SK-N-SH (cell line): ENCODE measurements around the gene PHACTR3. TPM values are rescaled to one million over a fixed set of nuclear protein-coding genes. Genes with fewer than 3 reads are reported as not detected.
A peak's percentile ranks its signal among the peaks of the same experiment; 100 is the strongest.

Source experiments
- CTCF ChIA-PET: fragments of 300-600, 350-600 bp; formaldehyde crosslinking; extraction: SDS; loops from one replicate; lab custom pipeline; 2021; lab: Yijun Ruan, JAX
- POLR2A ChIA-PET: fragments of 350-600 bp; sonication (Branson Sonifier 250); formaldehyde crosslinking; extraction: SDS; loops from one replicate; lab custom pipeline; 2020; ENCODE audit warnings: antibody characterized with exemption, inconsistent platforms; lab: Yijun Ruan, JAX
- DNase-seq: peaks from one replicate; pipeline ENCODE4 v3.0.0; 2012
- H2AFZ ChIP-seq: fragments of 200-600 bp; sonication (generic); 2 replicates; pipeline ENCODE4 v1.8.1; 2016; ENCODE audit warnings: antibody characterized with exemption, mild to moderate bottlenecking, low read depth
- H3F3A ChIP-seq: fragments of 200-600 bp; sonication (generic); replicated peaks from 2 replicates; pipeline ENCODE3; 2016; ENCODE audit warnings: antibody characterized with exemption, mild to moderate bottlenecking; ENCODE audit not compliant: insufficient read depth
- H3K27ac ChIP-seq, 2 experiments: fragments of 200-500 bp in 1 of 2; fragments of 200-600 bp in 1 of 2; sonication (Bioruptor generic) in 1 of 2; sonication (generic), shearing (Covaris generic) in 1 of 2; 2 replicates each; pipeline versions ENCODE4 v1.5.1 to v1.6.1; 2014 to 2016; ENCODE audit warnings: low read depth in 2 of 2, inconsistent platforms in 1 of 2, low read length in 1 of 2, mild to moderate bottlenecking in 1 of 2, mixed read lengths in 1 of 2
- H3K27me3 ChIP-seq: fragments of 200-600 bp; sonication (generic), shearing (Covaris generic); 2 replicates; pipeline ENCODE4 v1.6.1; 2016; ENCODE audit warnings: mixed run types; ENCODE audit not compliant: insufficient read depth
- H3K36me3 ChIP-seq, 2 experiments: fragments of 200-500 bp in 1 of 2; fragments of 200-600 bp in 1 of 2; sonication (Bioruptor generic) in 1 of 2; sonication (generic) in 1 of 2; replicated peaks in 1 of 2; 2 replicates each; pipeline versions ENCODE3 to v1.5.1; 2014 to 2016; ENCODE audit warnings: low read length in 1 of 2, mild to moderate bottlenecking in 1 of 2; ENCODE audit not compliant: insufficient read depth in 2 of 2, control insufficient read depth in 1 of 2
- H3K4me1 ChIP-seq, 2 experiments: fragments of 200-500 bp in 1 of 2; fragments of 200-600 bp in 1 of 2; sonication (Bioruptor generic) in 1 of 2; sonication (generic), shearing (Covaris generic) in 1 of 2; 2 replicates each; pipeline versions ENCODE4 v1.5.1 to v1.6.1; 2014 to 2016; ENCODE audit warnings: low read depth in 1 of 2, low read length in 1 of 2, mixed run types in 1 of 2; ENCODE audit not compliant: insufficient read depth in 2 of 2, control insufficient read depth in 1 of 2
- H3K4me2 ChIP-seq: fragments of 200-600 bp; sonication (generic), shearing (Covaris generic); 2 replicates; pipeline ENCODE4 v1.6.1; 2017; ENCODE audit warnings: mixed run types
- H3K4me3 ChIP-seq, 2 experiments: fragments of 200-500 bp in 1 of 2; fragments of 200-600 bp in 1 of 2; sonication (Bioruptor generic) in 1 of 2; sonication (generic), shearing (Covaris generic) in 1 of 2; 2 replicates each; pipeline versions ENCODE4 v1.5.1 to v1.8.1; 2014 to 2016; ENCODE audit warnings: low read depth in 2 of 2, inconsistent platforms in 1 of 2, low read length in 1 of 2, mild to moderate bottlenecking in 1 of 2, mixed read lengths in 1 of 2, moderate library complexity in 1 of 2
- H3K79me2 ChIP-seq: fragments of 200-600 bp; sonication (generic); 2 replicates; pipeline ENCODE4 v1.8.1; 2017; ENCODE audit warnings: mild to moderate bottlenecking; ENCODE audit not compliant: insufficient read depth
- H3K9ac ChIP-seq: fragments of 200-600 bp; sonication (generic); 2 replicates; pipeline ENCODE4 v1.6.1; 2017; ENCODE audit warnings: mixed run types
- H3K9me2 ChIP-seq: fragments of 200-600 bp; sonication (generic); 2 replicates; pipeline ENCODE4 v1.6.1; 2017; ENCODE audit warnings: mixed run types
- H3K9me3 ChIP-seq: fragments of 200-600 bp; sonication (generic); 2 replicates; pipeline ENCODE4 v1.6.1; 2017; ENCODE audit warnings: mixed run types, mild to moderate bottlenecking, moderate library complexity
- H4K20me1 ChIP-seq: fragments of 200-600 bp; sonication (generic); 2 replicates; pipeline ENCODE4 v1.6.1; 2017; ENCODE audit warnings: mild to moderate bottlenecking, mixed run types; ENCODE audit not compliant: insufficient read depth
- CHD2 ChIP-seq: fragments of 150-350 bp; IDR thresholded peaks from 2 replicates; pipeline ENCODE4 v1.6.1; 2018; ENCODE audit warnings: low read length; ENCODE audit not compliant: partially characterized antibody
- EP300 ChIP-seq, 2 experiments: IDR thresholded peaks; 2 replicates each; pipeline versions ENCODE4 v1.4.0 to v1.6.1; 2012; ENCODE audit warnings: borderline replicate concordance in 1 of 2, low read depth in 1 of 2, low read length in 1 of 2
- FOSL2 ChIP-seq: IDR thresholded peaks from 2 replicates; pipeline ENCODE4 v1.4.0; 2012; ENCODE audit warnings: low read depth, mild to moderate bottlenecking, moderate library complexity, borderline replicate concordance
- GABPA ChIP-seq: IDR thresholded peaks from 2 replicates; pipeline ENCODE4 v1.4.0; 2012; ENCODE audit warnings: low read depth, mild to moderate bottlenecking
- GATA2 ChIP-seq: sonication (generic); formaldehyde crosslinking; IDR thresholded peaks from 2 replicates; pipeline ENCODE4 v1.5.0; 2020; ENCODE audit warnings: mild to moderate bottlenecking, missing genetic modification reagents
- IRF3 ChIP-seq: fragments of 150-350 bp; IDR thresholded peaks from 2 replicates; pipeline ENCODE4 v1.6.1; 2016; ENCODE audit warnings: mild to moderate bottlenecking, low read depth, low read length
- MXI1 ChIP-seq: IDR thresholded peaks from 2 replicates; pipeline ENCODE4 v1.6.1; 2012; ENCODE audit warnings: mild to moderate bottlenecking, low read depth, low read length, improper control_type of control experiment
- NRF1 ChIP-seq: IDR thresholded peaks from 2 replicates; pipeline ENCODE4 v1.6.1; 2012; ENCODE audit warnings: low read depth, mild to moderate bottlenecking, low read length
- RAD21 ChIP-seq: IDR thresholded peaks from 2 replicates; pipeline ENCODE4 v1.6.1; 2012; ENCODE audit warnings: mild to moderate bottlenecking, low read length
- REST ChIP-seq: IDR thresholded peaks from 2 replicates; pipeline ENCODE4 v1.6.1; 2012; ENCODE audit warnings: mild to moderate bottlenecking, low read depth, low read length, moderate library complexity
- RFX5 ChIP-seq: IDR thresholded peaks from 2 replicates; pipeline ENCODE4 v1.6.1; 2012; ENCODE audit warnings: mild to moderate bottlenecking, improper control_type of control experiment, low read length
- TCF12 ChIP-seq: IDR thresholded peaks from 2 replicates; pipeline ENCODE4 v1.4.0; 2012
- TEAD4 ChIP-seq: IDR thresholded peaks from 2 replicates; pipeline ENCODE4 v1.4.0; 2012; ENCODE audit warnings: mild to moderate bottlenecking, borderline replicate concordance; ENCODE audit not compliant: insufficient read depth
- USF1 ChIP-seq: IDR thresholded peaks from 2 replicates; pipeline ENCODE4 v1.4.0; 2012; ENCODE audit warnings: low read depth, borderline replicate concordance
- USF2 ChIP-seq: fragments of 150-350 bp; IDR thresholded peaks from 2 replicates; pipeline ENCODE4 v1.6.1; 2017; ENCODE audit warnings: antibody characterized with exemption, low read length, low read depth, borderline replicate concordance
- WGBS: methylation state at CpG from one replicate; pipeline ENCODE4 v1.1.6; 2017; ENCODE audit warnings: low lambda C conversion rate; 5-methylcytosine and 5-hydroxymethylcytosine counted together
- polyA plus RNA-seq, 3 experiments: library from polyadenylated mRNA; depleted of rRNA; stranded (reverse); fragments of >200 nt; gene quantifications; 2 replicates each; pipeline ENCODE4 v1.2.3, GENCODE V29; 2012
- TF ChIP-seq, protein P1 (sequence below): IDR thresholded peaks from 2 replicates; pipeline ENCODE4 v1.4.0; 2012; ENCODE audit warnings: low read depth, borderline replicate concordance
- TF ChIP-seq, protein P2 (sequence below): IDR thresholded peaks from 2 replicates; pipeline ENCODE4 v1.4.0; 2012; ENCODE audit warnings: low read depth

The PHACTR3 gene
- polyA plus RNA-seq, 1 of the 3 experiments (the other 2 are of a cell fraction), result 0.10 TPM

DNA sequence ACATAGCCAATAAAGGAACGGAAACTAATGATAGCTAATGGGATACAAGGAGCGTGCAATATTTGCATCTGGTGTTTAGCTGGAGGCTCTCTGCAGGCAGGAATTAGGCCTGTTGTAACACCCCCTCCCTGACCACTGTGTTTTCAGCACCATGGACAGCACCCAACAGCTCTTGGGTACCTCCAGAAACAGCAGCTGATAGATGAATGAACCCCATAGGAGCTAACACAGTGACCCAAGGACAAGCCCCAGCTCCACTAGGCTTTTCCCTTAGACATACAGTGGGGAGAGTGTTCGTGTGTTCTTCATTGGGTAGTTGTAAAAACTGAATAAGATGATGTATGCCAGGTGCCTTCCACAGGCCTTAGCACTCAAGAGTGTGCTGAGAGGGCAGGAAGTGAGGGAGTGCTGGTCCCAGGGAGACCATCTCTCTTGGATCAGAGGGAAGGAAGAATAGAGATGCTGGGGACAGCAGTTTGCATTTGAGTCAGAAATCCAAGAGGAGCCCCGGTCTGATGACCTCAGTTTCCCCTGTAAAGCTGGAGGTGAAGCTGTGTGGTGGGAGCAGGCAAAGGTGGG lies 161.3 kb downstream of the PHACTR3 start:
- H3K79me2 ChIP-seq, result no peaks in the 10 kb centered on the region
- no peak overlapping the region for H2AFZ ChIP-seq
- no peaks in the 10 kb centered on the region for H3F3A ChIP-seq
- DNase-seq, result no peak
- no peak overlapping the region for H3K9ac ChIP-seq
- 34% methylated on average over 4 of the region's 4 CpGs for WGBS
- H3K4me1 ChIP-seq, result no peaks in the 10 kb centered on the region
- no peak overlapping the region for H3K4me2 ChIP-seq
- no peak overlapping the region for H3K4me3 ChIP-seq
- POLR2A ChIA-PET, result no interaction called here
- no peaks in the 10 kb centered on the region for H3K9me3 ChIP-seq
- no peaks in the 10 kb centered on the region for H3K9me2 ChIP-seq
- H3K27me3 ChIP-seq, result no peaks in the 10 kb centered on the region
- no peaks in the 10 kb centered on the region for H3K36me3 ChIP-seq
- H3K27ac ChIP-seq, result no peak overlapping the region
- no peaks in the 10 kb centered on the region for H4K20me1 ChIP-seq
- CTCF ChIA-PET, result interaction anchor here (0.5 to 5.4 kb wide), 10 partner anchors 14 to 205 kb away, joined by 3 to 18 read pairs (median 4); no protein-coding TSS in a partner anchor
- TF ChIP-seq USF1, result no peak
- TF ChIP-seq GATA2, result no peak
- peak; percentile 74; the same call in 1 of the 2 replicates for TF ChIP-seq REST
- TF ChIP-seq EP300 (IDR thresholded peaks at IDR 0.05; ENCODE audit: borderline replicate concordance in 1 of 2, low read depth in 1 of 2, low read length in 1 of 2), result no peak
- no peak for TF ChIP-seq USF2
- TF ChIP-seq TEAD4, result no peak
- TF ChIP-seq TCF12, result no peak

DNA sequence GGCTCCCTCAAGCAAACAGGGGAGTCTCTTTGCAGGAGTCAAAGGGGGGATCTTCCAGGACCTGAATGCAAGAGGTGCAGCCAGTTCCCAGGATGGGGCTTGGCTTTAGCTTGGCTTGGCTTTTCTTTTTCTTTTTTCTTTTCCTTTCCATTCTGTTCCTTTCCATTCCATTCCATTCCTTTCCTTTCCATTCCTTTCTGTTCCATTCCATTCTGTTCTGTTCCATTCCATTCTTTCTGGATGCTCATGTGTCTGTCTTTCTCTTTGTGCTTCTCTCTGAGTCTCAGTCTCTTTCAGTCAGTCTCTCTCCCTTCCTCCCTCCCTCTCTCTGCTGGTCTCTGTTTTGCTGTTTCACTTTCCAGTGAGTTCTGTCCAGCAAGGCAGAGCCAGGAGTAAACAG lies 163.3 kb downstream of the PHACTR3 start:
- H3K9me2 ChIP-seq, result no peaks in the 10 kb centered on the region
- H3K4me3 ChIP-seq, result no peak overlapping the region
- H3K79me2 ChIP-seq, result no peaks in the 10 kb centered on the region
- no peak overlapping the region for H3K4me2 ChIP-seq
- H4K20me1 ChIP-seq, result no peaks in the 10 kb centered on the region
- H3K36me3 ChIP-seq, result no peaks in the 10 kb centered on the region
- no peaks in the 10 kb centered on the region for H3K27me3 ChIP-seq
- no peaks in the 10 kb centered on the region for H3K9me3 ChIP-seq
- no peak overlapping the region for H3K9ac ChIP-seq
- no peaks in the 10 kb centered on the region for H3F3A ChIP-seq
- ChIA-PET CTCF (interaction anchor here (1.5 to 5.4 kb wide), 6 partner anchors 13 to 169 kb away, joined by 3 to 18 read pairs (median 6); no protein-coding TSS in a partner anchor), POLR2A (no interaction called here)
- no peak for DNase-seq
- H3K4me1 ChIP-seq, result no peaks in the 10 kb centered on the region
- no peak overlapping the region for H3K27ac ChIP-seq
- no peak overlapping the region for H2AFZ ChIP-seq
- TF ChIP-seq IRF3 (no peak), GABPA (no peak), RAD21 (no peak), MXI1 (no peak), EP300 (IDR thresholded peaks at IDR 0.05; ENCODE audit: borderline replicate concordance in 1 of 2, low read depth in 1 of 2, low read length in 1 of 2) (no peak), RFX5 (no peak), CHD2 (no peak), USF2 (no peak), FOSL2 (no peak), NRF1 (no peak)
- TF ChIP-seq, protein P1, sequence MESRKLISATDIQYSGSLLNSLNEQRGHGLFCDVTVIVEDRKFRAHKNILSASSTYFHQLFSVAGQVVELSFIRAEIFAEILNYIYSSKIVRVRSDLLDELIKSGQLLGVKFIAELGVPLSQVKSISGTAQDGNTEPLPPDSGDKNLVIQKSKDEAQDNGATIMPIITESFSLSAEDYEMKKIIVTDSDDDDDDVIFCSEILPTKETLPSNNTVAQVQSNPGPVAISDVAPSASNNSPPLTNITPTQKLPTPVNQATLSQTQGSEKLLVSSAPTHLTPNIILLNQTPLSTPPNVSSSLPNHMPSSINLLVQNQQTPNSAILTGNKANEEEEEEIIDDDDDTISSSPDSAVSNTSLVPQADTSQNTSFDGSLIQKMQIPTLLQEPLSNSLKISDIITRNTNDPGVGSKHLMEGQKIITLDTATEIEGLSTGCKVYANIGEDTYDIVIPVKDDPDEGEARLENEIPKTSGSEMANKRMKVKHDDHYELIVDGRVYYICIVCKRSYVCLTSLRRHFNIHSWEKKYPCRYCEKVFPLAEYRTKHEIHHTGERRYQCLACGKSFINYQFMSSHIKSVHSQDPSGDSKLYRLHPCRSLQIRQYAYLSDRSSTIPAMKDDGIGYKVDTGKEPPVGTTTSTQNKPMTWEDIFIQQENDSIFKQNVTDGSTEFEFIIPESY, result no peak
- TF ChIP-seq, protein P2, sequence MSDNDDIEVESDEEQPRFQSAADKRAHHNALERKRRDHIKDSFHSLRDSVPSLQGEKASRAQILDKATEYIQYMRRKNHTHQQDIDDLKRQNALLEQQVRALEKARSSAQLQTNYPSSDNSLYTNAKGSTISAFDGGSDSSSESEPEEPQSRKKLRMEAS, result no peak
